Hippocampal formation (tissue), 2 donors: Measurements from ENCODE around the gene GIT1.
"Not testable (repeated sequence)": the region's sequence is repeated elsewhere in the genome, so short reads cannot be mapped to it uniquely, and the experiment has no call there.

ENCODE experiments used
- DNase-seq, 2 donors: peaks; one replicate each; lab custom pipeline; 2025; lab: John Stamatoyannopoulos, UW

The GIT1 gene

DNA sequence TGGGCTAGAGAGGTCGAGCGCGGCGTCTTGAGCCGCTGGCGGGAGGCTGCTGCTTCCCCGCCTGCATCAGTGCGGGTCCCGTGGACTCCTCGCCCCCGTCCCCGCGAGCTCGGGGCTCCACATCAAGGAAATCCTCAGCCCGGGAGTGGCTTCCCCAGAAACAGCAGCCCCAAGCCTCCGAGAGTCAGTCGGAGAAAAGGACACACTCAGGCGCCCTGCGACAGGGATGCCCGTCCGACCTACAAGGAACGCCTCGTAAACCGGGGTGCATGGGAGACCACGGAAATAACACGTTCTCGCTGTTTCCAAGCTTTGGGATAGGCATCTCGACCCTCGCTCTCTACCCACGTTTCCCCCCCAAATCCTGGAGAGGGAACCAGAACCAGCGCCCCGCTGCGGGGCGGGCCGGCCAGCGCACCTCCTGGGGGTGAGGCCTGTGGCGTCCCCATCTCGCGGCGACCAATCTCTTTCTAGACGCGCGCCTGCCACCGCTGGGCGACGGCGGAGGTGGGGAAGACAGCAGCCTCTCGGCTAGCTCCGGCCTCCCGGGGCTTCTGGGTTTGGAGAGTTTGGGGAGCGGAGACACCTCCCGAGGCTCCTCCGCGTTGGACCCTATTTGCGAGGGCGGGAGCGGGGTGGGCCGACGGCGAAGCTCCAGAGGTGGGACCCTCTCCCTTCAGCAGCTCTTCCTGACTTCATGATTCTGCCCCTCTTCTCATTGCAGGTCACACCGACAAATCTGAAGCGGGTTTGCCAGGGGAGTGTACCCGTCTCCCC, 21.7 kb downstream of the GIT1 start:
- DNase-seq, result peak; percentile 46 to 51

DNA sequence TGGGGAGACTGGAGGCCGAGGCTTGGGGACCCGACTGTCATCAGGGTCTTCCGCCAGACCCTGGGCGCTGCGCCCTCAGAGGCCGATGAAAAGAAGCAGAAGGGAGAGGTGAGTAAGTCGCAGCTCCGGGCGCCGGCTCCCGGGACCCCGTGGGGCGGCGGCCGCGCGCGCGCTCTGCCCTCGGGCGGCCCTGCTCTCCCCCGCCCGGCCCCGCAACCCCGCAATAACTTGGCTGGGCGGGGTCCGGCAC, 22.2 kb downstream of the GIT1 start:
- DNase-seq, result no peak

DNA sequence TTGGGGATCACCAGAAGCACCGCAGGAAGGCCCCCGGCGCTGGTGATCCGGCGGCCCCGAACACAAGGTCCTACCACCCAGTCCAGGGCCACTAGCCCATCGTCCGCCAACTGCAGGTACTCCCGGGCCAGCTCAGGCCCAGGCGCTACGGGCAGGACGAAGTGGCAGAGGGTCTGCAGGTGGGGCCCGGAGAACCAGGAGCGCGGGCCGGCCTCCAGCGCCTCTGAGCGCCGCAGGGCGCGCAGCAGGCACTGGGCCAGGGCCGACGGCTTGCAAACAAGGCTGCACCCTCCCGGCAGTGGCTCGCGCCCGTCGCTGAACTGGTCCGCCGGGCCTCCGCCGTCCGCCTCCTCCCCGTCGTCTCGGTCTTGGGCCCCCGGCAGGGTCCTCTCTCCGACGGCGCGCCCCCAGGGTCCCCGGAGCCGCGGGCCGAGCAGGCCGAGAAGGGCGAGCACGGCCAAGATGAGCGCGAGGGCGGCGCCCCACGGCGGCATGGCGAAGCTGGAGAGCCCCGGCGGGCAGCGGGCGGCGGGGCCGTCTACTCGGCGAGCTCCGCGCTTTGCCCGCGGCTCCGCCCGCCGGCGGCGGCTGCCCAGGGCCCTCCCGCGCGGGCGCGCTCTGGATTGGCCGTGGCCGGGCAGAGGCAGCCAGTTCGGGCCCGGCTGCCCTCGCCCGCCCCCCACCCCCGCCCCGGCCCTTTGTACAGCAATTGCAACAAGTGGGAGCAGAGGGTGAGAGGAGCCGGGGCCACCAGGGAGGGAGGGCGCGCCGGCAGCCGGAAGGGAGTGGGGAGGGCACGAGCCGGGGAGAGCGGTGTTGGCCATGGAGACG, 22.8 kb downstream of the GIT1 start, which contains the start of gene ABHD15:
Gene ABHD15, minus strand, starts transcription at position 565 of the 831 bp plus-strand sequence. Its CDS starts 71 bp downstream, at position 494.
- DNase-seq, result peak; percentile 50 to 66

DNA sequence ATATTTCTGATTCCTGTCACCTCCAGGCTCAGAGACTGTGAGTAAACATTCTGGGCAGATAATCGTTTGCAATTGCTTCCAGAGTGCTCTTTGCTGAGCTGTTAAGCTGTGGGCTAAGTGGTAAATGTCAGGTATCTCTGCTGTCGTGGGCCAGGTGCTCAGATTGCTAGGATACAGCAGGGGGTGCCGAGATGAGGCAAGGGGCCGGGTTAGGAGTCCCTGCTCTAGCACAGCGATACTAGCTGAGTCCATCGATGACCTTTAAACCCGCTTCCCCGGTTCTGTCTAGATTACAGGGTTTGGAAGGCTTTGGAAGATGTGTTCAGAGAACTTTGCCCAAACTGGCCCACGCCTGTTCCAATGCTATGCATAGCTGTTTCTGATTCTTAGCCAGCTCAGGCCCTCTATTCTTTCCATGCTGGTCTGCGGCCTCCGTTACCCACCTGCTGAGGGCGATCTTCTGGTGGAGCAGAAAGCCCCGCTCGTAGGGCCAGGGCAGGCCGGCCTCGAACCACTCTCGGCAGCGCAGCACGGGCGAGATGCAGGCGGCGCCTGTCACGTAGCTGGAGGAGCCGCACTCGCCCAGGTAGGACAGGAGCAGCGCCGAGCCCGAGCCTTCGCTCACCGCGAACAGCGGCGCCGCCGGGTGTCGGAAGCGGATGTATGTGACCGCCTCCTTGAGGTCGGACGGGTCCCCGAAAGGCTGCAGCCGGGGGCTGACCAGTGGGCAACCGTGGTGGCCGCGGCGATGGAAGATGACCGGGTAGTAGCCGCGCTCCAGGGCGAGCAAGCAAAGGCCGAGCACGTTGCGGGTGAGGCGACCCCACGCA, 23.6 kb downstream of the GIT1 start:
- no peak for DNase-seq

GRCh38 chr17:29563816-29564215, 25.6 kb downstream of the GIT1 start:
- DNase-seq, result no peak

- no peak for DNase-seq
Observed at GRCh38 chr17:29562615-29563014, 26.8 kb downstream of the GIT1 start.

GRCh38 chr17:29561554-29562517, 27.6 kb downstream of the GIT1 start:
- peak in 1 of 2 donors; percentile 34 for DNase-seq

DNA sequence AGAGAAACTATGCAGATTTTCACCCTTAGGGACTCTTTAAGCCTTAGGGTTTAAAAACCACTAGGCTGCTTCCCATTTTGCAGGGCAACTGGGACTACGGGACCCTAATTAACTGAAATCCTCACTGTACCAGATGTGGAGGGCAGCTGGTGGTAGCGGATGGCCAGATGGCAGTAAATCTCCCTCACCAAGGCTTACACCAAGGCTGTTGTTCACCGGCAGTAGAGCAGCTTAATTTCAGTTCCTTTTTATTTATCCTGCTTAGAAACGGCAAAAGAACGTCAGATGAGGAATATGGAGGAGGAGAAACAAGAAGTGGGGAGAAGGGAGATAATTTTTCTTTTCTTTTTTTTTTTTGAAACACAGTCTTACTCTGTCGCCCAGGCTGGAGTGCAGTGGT, 29.1 kb downstream of the GIT1 start:
- peak in 1 of 2 donors; percentile 18 for DNase-seq

- DNase-seq, result no peak
Observed at GRCh38 chr17:29559640-29560039, 29.8 kb downstream of the GIT1 start.

GRCh38 chr17:29558139-29558538, 31.3 kb downstream of the GIT1 start:
- DNase-seq, result not testable (repeated sequence)

GRCh38 chr17:29557739-29558116, 31.7 kb downstream of the GIT1 start:
- no peak for DNase-seq

DNA sequence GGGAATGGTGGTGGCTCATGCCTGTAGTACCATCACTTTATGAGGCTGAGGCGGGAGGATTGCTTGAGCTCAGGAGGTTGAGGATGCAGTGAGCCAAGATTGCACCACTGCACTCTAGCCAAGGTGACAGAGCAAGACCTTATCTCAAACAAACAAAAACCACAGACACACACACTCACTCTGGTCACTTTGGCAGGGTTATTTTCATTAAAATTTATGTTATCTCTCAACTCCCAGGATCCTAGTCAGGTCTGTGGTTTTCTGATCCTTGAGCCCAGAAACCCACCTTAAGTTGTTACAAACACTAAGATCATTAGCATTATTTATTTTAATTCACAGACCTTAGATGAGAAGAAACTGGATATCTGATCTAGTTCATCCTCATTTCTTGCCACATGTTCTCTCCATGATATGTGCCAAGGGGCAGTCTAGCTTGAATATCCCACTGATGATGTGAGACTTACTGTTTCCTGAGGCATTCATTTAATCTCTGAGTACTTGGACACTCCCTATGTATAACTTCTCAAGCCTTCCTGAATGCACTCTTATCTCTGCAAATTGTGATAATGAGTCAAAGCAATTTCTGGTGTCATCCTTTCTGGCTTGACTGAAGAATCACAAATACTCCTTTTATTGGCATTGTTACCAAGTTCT, 32.2 kb downstream of the GIT1 start:
- DNase-seq, result no peak

DNA sequence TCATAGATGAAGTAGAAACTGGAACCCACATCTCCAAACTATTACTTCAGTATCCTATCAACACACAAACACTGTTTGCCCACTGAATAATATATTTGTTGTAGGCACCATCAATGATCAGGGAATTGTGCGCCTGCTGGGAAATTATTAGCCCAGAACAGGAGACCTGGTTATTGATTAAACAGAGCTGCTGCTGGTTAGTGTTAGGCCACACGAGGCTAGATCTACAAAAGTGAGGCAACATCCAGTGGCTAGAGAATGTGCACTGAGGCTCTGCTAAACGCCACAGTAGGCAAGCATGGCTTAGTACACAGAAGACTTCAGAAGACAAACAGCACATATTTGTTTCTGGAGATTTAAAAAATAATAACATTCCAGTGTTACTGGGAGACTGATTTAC, 33.6 kb downstream of the GIT1 start:
- no peak for DNase-seq

DNA sequence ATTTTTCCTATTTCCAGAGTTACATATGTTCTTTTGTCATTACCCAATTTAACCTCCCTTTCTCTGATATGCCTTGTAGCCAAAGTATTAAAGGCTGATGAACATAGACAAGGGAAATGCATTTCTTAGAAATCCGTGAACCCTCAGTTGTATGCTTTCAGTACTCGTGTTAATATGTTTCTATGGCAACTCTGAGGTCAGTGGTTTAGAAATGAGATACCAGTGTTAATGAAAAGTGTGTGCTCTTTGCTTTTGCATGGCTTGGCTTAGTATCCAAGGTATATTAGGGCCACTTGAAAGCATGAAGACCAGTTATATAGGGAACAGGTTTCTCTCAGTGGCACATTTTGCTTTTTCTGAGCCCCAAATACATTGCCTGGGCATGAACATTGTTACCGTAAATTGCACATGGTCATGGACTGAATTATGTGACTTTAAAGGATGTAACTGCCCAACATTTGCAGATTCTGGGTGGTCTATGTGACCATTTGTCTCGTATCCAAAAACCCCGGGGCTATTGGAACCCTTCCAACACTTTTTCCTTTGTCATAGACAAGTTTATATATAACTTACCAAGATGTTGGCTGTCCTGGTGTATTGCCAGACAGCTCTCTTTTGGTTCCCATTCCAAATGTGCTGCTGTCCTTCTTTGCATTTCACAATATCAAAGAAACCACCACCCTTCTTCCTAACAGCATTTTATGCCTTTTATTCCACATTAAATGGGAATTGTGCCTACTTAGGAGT, 40.1 kb downstream of the GIT1 start:
- no peak for DNase-seq

- DNase-seq, result no peak
Observed at GRCh38 chr17:29546830-29547229, 42.6 kb downstream of the GIT1 start.

DNA sequence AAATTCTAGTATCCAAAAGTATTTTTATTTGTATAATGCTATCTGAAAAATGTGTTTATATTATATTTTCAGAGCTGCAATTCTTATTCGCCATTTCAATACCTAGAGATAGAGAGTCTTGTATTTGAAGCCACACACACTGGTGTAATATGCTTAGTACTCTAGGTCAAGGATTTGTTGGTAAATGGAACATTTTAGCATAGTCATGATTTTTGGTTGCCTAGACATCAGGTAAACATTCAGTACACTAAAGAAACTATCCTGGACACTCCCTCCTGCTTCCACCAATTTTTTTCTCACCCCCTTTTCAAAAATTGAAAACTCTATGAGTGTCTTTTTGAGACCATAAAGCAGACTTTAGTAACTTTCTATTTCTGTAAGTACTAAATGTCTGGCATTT, 43.4 kb downstream of the GIT1 start:
- no peak for DNase-seq

GRCh38 chr17:29544066-29544465, 45.4 kb downstream of the GIT1 start:
- DNase-seq, result no peak

- DNase-seq, result no peak
Observed at GRCh38 chr17:29533976-29534375, 55.5 kb downstream of the GIT1 start.

GRCh38 chr17:29526322-29526721, 63.1 kb downstream of the GIT1 start:
- DNase-seq, result no peak

GRCh38 chr17:29524692-29525091, 64.8 kb downstream of the GIT1 start:
- no peak for DNase-seq
